ENCODE data around the gene AARS2. TPM values are rescaled to one million over a fixed set of nuclear protein-coding genes. Genes with fewer than 3 reads are reported as not detected.
A peak's percentile ranks its signal among the peaks of the same experiment; 100 is the strongest.

AARS2 gene
- total and polyA plus RNA-seq, 4 experiments from 2014 or later = 4.2 to 25.6 (median 16.9) TPM

GRCh38 chr6:44260011-44260410, 53.1 kb downstream of the AARS2 start:
- intact Hi-C loops (cut with micrococcal nuclease) = no loop called here
- no peak overlapping the region for H3K27ac ChIP-seq (ENCODE audit: low read depth, low read length)
- no peak for DNase-seq
- peaks cover 65% of the 10 kb centered on the region for H3K4me1 ChIP-seq (ENCODE audit: insufficient read depth, low read length)
- no peak overlapping the region for H3K4me3 Mint-ChIP-seq
- peaks cover 39 to 67% (median 59%) of the 10 kb centered on the region in 4 donors for H3K4me1 Mint-ChIP-seq
- ChIA-PET POLR2A (ENCODE audit: partially characterized antibody) (interaction anchor here (5.9 kb wide), 1 partner anchor 13 kb away, joined by 217 read pairs; the partner anchor contains the start of gene HSP90AB1), CTCF (ENCODE audit: partially characterized antibody) (no interaction called here)
- H3K27me3 ChIP-seq (ENCODE audit: insufficient read depth, low read length) = no peaks in the 10 kb centered on the region
- no peaks in the 10 kb centered on the region for H3K27me3 Mint-ChIP-seq
- peak overlapping the region in 1 of 7 donors; percentile 80 for H3K27ac Mint-ChIP-seq
- H3K36me3 ChIP-seq (ENCODE audit: insufficient read depth, low read length) = peaks cover 30% of the 10 kb centered on the region
- H3K36me3 Mint-ChIP-seq = peaks cover 8 to 55% of the 10 kb centered on the region in 2 donors
- H3K4me3 ChIP-seq (ENCODE audit: low read length in 2 of 2) = no peak overlapping the region
- peaks cover 0 to 5% (median 0%) of the 10 kb centered on the region in 8 donors for H3K9me3 Mint-ChIP-seq
- H3K9me3 ChIP-seq (ENCODE audit: control insufficient read depth in 1 of 2, low read length in 2 of 2) = no peaks in the 10 kb centered on the region

- H3K36me3 Mint-ChIP-seq = peaks cover 8 to 55% of the 10 kb centered on the region in 2 donors
- intact Hi-C loops (cut with micrococcal nuclease) = no loop called here
Measured at GRCh38 chr6:44258921-44259320, 54.2 kb downstream of the AARS2 start.

GRCh38 chr6:44258325-44258863, 54.8 kb downstream of the AARS2 start:
- Histone ChIP-seq H3K27ac (ENCODE audit: low read depth, low read length) (peak overlapping the region; percentile 82), H3K9me3 (ENCODE audit: control insufficient read depth in 1 of 2, low read length in 2 of 2) (no peaks in the 10 kb centered on the region), H3K36me3 (ENCODE audit: insufficient read depth, low read length) (peaks cover 45% of the 10 kb centered on the region), H3K4me1 (ENCODE audit: insufficient read depth, low read length) (peaks cover 52% of the 10 kb centered on the region), H3K27me3 (ENCODE audit: insufficient read depth, low read length) (no peaks in the 10 kb centered on the region), H3K4me3 (ENCODE audit: low read length in 2 of 2) (no peak overlapping the region)
- Mint-ChIP-seq H3K36me3 (peaks cover 12 to 58% of the 10 kb centered on the region in 2 donors), H3K27me3 (no peaks in the 10 kb centered on the region), H3K4me3 (peak overlapping the region; percentile 8 to 93 (median 86)), H3K4me1 (peaks cover 40 to 66% (median 55%) of the 10 kb centered on the region in 4 donors), H3K27ac (peak overlapping the region; percentile 79 to 97 (median 84)), H3K9me3 (peaks cover 0 to 5% (median 0%) of the 10 kb centered on the region in 8 donors)
- intact Hi-C loops (cut with micrococcal nuclease) = no loop called here
- no peak for DNase-seq
- POLR2A ChIA-PET (ENCODE audit: partially characterized antibody) = interaction anchor here (5.9 kb wide), 1 partner anchor 12 kb away, joined by 217 read pairs; the partner anchor contains the start of gene HSP90AB1
- CTCF ChIA-PET (ENCODE audit: partially characterized antibody) = interaction anchor here (0.6 to 8.8 kb wide), 3 partner anchors 9 to 126 kb away, joined by 3 to 82 read pairs (median 3); partner anchors contain the start of genes NFKBIE and TMEM151B

More at GRCh38 chr6:44258921-44259320, 54.2 kb downstream of the AARS2 start:
- H3K9me3 ChIP-seq (ENCODE audit: control insufficient read depth in 1 of 2, low read length in 2 of 2) = no peaks in the 10 kb centered on the region
- ChIA-PET POLR2A (ENCODE audit: partially characterized antibody) (interaction anchor here (5.9 kb wide), 1 partner anchor 12 kb away, joined by 217 read pairs; the partner anchor contains the start of gene HSP90AB1), CTCF (ENCODE audit: partially characterized antibody) (interaction anchor here (0.7 to 8.8 kb wide), 2 partner anchors 9 to 127 kb away, joined by 3 to 82 read pairs; partner anchors contain the start of genes NFKBIE and TMEM151B)
- H3K27me3 ChIP-seq (ENCODE audit: insufficient read depth, low read length) = no peaks in the 10 kb centered on the region
- H3K27me3 Mint-ChIP-seq = no peaks in the 10 kb centered on the region
- peaks cover 38 to 67% (median 56%) of the 10 kb centered on the region in 4 donors for H3K4me1 Mint-ChIP-seq
- peaks cover 58% of the 10 kb centered on the region for H3K4me1 ChIP-seq (ENCODE audit: insufficient read depth, low read length)
- H3K27ac Mint-ChIP-seq = peak overlapping the region; percentile 31 to 97 (median 80)
- H3K36me3 ChIP-seq (ENCODE audit: insufficient read depth, low read length) = peaks cover 40% of the 10 kb centered on the region
- peaks cover 0 to 5% (median 0%) of the 10 kb centered on the region in 8 donors for H3K9me3 Mint-ChIP-seq
- H3K4me3 Mint-ChIP-seq = peak overlapping the region in 5 of 8 donors; percentile 8 to 93 (median 86)
- no peak overlapping the region for H3K27ac ChIP-seq (ENCODE audit: low read depth, low read length)
- no peak for DNase-seq
- H3K4me3 ChIP-seq (ENCODE audit: low read length in 2 of 2) = no peak overlapping the region

GRCh38 chr6:44257753-44258324, 55.3 kb downstream of the AARS2 start:
- peaks cover 51% of the 10 kb centered on the region for H3K36me3 ChIP-seq (ENCODE audit: insufficient read depth, low read length)
- H3K4me1 ChIP-seq (ENCODE audit: insufficient read depth, low read length) = peaks cover 47% of the 10 kb centered on the region
- intact Hi-C loops (cut with micrococcal nuclease) = loop anchor here (1.0 to 2.0 kb wide), 4 partner anchors 7 to 86 kb away; partner anchors contain the start of genes HSP90AB1, NFKBIE and SLC29A1
- no peak for DNase-seq
- H3K4me3 Mint-ChIP-seq = peak overlapping the region; percentile 86 to 93 (median 87)
- H3K4me1 Mint-ChIP-seq = peaks cover 39 to 66% (median 54%) of the 10 kb centered on the region in 4 donors
- H3K27ac ChIP-seq (ENCODE audit: low read depth, low read length) = peak overlapping the region; percentile 82
- peak overlapping the region; percentile 80 to 97 (median 96) for H3K27ac Mint-ChIP-seq
- H3K27me3 Mint-ChIP-seq = no peaks in the 10 kb centered on the region
- no peaks in the 10 kb centered on the region for H3K9me3 ChIP-seq (ENCODE audit: control insufficient read depth in 1 of 2, low read length in 2 of 2)
- H3K9me3 Mint-ChIP-seq = peaks cover 0 to 5% (median 0%) of the 10 kb centered on the region in 8 donors
- no peaks in the 10 kb centered on the region for H3K27me3 ChIP-seq (ENCODE audit: insufficient read depth, low read length)
- H3K4me3 ChIP-seq (ENCODE audit: low read length in 2 of 2) = peak overlapping the region in 1 of 2 donors; percentile 63
- POLR2A ChIA-PET (ENCODE audit: partially characterized antibody) = interaction anchor here (1.1 to 5.9 kb wide), 7 partner anchors 9 to 130 kb away, joined by 3 to 217 read pairs (median 9); partner anchors contain the start of genes AARS2, CDC5L, HSP90AB1 and NFKBIE
- CTCF ChIA-PET (ENCODE audit: partially characterized antibody) = interaction anchor here (0.6 to 8.8 kb wide), 6 partner anchors 10 to 50 kb away, joined by 3 to 82 read pairs (median 6); partner anchors contain the start of genes HSP90AB1, NFKBIE and TMEM151B
- H3K36me3 Mint-ChIP-seq = peaks cover 17 to 60% of the 10 kb centered on the region in 2 donors

- Mint-ChIP-seq H3K27me3 (no peaks in the 10 kb centered on the region), H3K4me1 (peaks cover 33 to 62% (median 49%) of the 10 kb centered on the region in 4 donors), H3K27ac (peak within 1 kb of the TSS; percentile 80 to 97 (median 96)), H3K4me3 (peak within 1 kb of the TSS; percentile 86 to 94 (median 89)), H3K36me3 (peaks cover 22 to 59% of the 10 kb centered on the region in 2 donors), H3K9me3 (peaks cover 0 to 5% (median 0%) of the 10 kb centered on the region in 8 donors)
- peak within 1 kb of the TSS; percentile 82 for H3K27ac ChIP-seq (ENCODE audit: low read depth, low read length)
- H3K4me1 ChIP-seq (ENCODE audit: insufficient read depth, low read length) = peaks cover 40% of the 10 kb centered on the region
- peak; percentile 57 to 81 (median 70) for DNase-seq
- H3K9me3 ChIP-seq (ENCODE audit: control insufficient read depth in 1 of 2, low read length in 2 of 2) = no peaks in the 10 kb centered on the region
- intact Hi-C loops (cut with micrococcal nuclease) = loop anchor here (1.0 to 2.0 kb wide), 4 partner anchors 8 to 85 kb away; partner anchors contain the start of genes HSP90AB1, NFKBIE and SLC29A1
- peaks cover 55% of the 10 kb centered on the region for H3K36me3 ChIP-seq (ENCODE audit: insufficient read depth, low read length)
- ChIA-PET POLR2A (ENCODE audit: partially characterized antibody) (interaction anchor here (0.9 to 5.9 kb wide), 12 partner anchors 9 to 1330 kb away, joined by 3 to 217 read pairs (median 6); partner anchors contain the start of genes AARS2, CDC5L, HSP90AB1 and NFKBIE), CTCF (ENCODE audit: partially characterized antibody) (interaction anchor here (0.6 to 8.8 kb wide), 14 partner anchors 10 to 168 kb away, joined by 3 to 82 read pairs (median 8); partner anchors contain the start of genes HSP90AB1, NFKBIE and TMEM151B)
- H3K4me3 ChIP-seq (ENCODE audit: low read length in 2 of 2) = peak within 1 kb of the TSS; percentile 63 to 73
- no peaks in the 10 kb centered on the region for H3K27me3 ChIP-seq (ENCODE audit: insufficient read depth, low read length)
Measured at GRCh38 chr6:44257025-44257752, 56.0 kb downstream of the AARS2 start, which contains the start of gene SLC35B2. Gene SLC35B2 (minus strand): TSS chr6:44257528. CDS start chr6:44257410, 118 bp downstream.

GRCh38 chr6:44256775-44257024, 56.4 kb downstream of the AARS2 start:
- CTCF ChIA-PET (ENCODE audit: partially characterized antibody) = interaction anchor here (0.6 to 8.8 kb wide), 14 partner anchors 10 to 168 kb away, joined by 3 to 82 read pairs (median 8); partner anchors contain the start of genes HSP90AB1, NFKBIE and TMEM151B
- H3K27me3 ChIP-seq (ENCODE audit: insufficient read depth, low read length) = no peaks in the 10 kb centered on the region
- H3K27ac ChIP-seq (ENCODE audit: low read depth, low read length) = peak overlapping the region; percentile 82
- H3K4me3 ChIP-seq (ENCODE audit: low read length in 2 of 2) = peak overlapping the region; percentile 63 to 73
- intact Hi-C loops (cut with micrococcal nuclease) = loop anchor here (1.0 to 2.0 kb wide), 4 partner anchors 9 to 84 kb away; partner anchors contain the start of genes HSP90AB1, NFKBIE and SLC29A1
- H3K9me3 ChIP-seq (ENCODE audit: control insufficient read depth in 1 of 2, low read length in 2 of 2) = no peaks in the 10 kb centered on the region
- peaks cover 26 to 64% of the 10 kb centered on the region in 2 donors for H3K36me3 Mint-ChIP-seq
- peaks cover 60% of the 10 kb centered on the region for H3K36me3 ChIP-seq (ENCODE audit: insufficient read depth, low read length)
- peaks cover 36 to 64% (median 49%) of the 10 kb centered on the region in 4 donors for H3K4me1 Mint-ChIP-seq
- no peaks in the 10 kb centered on the region for H3K27me3 Mint-ChIP-seq
- peaks cover 0 to 5% (median 0%) of the 10 kb centered on the region in 8 donors for H3K9me3 Mint-ChIP-seq
- peak overlapping the region; percentile 77 to 94 (median 88) for H3K4me3 Mint-ChIP-seq
- POLR2A ChIA-PET (ENCODE audit: partially characterized antibody) = interaction anchor here (0.9 to 5.9 kb wide), 12 partner anchors 10 to 1330 kb away, joined by 3 to 217 read pairs (median 6); partner anchors contain the start of genes AARS2, CDC5L, HSP90AB1 and NFKBIE
- no peak for DNase-seq
- H3K4me1 ChIP-seq (ENCODE audit: insufficient read depth, low read length) = peaks cover 35% of the 10 kb centered on the region
- H3K27ac Mint-ChIP-seq = peak overlapping the region; percentile 80 to 97 (median 91)
